ENCODE measurements around the gene OGDH.
A peak's percentile ranks its signal among the peaks of the same experiment; 100 is the strongest.

Gene OGDH

GRCh38 chr7:44637788-44638594, 31.6 kb downstream of the OGDH start:
- peak; percentile 52 to 58 for DNase-seq (ENCODE audit: extremely low read depth in 1 of 2, low read depth in 1 of 2)

DNA sequence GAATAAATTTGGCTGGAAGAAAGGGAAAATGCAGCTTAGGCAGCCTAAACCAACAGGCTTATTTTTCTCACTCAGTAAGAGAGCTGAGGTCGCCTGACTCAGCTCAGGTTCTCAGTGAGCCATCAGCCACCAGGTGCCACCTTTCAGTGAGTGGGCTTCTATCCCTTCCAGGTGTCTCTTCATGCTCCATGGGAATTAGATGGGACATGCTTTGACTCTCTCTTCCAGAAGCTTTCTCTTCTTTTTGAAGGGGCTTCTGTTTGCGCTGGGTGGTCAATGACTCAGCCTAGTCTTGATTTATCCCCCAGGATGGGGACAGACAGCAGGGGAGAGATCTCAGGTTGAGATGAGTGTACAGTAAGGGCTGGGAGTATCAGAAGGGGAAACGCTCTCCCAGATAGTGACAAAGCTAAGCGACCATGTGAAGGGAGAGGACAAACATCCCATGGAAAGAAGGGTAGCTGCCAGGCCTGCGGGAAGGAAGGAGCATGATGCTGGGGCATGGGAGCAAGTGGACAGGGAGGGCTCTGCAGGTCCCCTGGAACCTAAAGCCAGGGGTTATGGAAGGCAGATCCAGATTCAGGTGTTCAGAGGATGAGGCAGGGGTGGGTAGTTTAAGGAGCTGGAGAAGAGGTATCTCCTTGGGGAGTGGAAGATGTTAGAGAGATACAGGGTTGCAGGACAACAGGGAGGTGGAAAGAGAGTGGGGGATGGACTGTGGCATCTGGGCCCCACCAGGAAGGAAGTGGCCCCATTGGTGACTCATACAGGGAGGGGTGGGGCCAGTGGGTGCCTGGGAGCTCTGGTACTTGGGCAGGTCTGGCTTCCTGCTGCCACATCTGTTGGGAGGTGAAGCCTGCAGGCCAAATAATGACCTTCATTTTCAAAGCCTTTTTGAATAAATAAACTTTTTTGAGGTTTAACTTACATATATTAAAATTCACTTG, 32.5 kb downstream of the OGDH start:
- DNase-seq (ENCODE audit: extremely low read depth in 1 of 2, low read depth in 1 of 2), result peak; percentile 52 to 65

- DNase-seq (ENCODE audit: extremely low read depth in 1 of 2, low read depth in 1 of 2), result no peak
These were observed 33.4 kb downstream of the OGDH start for GRCh38 chr7:44639671-44640321.

GRCh38 chr7:44643206-44643605, 36.8 kb downstream of the OGDH start:
- DNase-seq (ENCODE audit: extremely low read depth in 1 of 2, low read depth in 1 of 2), result no peak

DNA sequence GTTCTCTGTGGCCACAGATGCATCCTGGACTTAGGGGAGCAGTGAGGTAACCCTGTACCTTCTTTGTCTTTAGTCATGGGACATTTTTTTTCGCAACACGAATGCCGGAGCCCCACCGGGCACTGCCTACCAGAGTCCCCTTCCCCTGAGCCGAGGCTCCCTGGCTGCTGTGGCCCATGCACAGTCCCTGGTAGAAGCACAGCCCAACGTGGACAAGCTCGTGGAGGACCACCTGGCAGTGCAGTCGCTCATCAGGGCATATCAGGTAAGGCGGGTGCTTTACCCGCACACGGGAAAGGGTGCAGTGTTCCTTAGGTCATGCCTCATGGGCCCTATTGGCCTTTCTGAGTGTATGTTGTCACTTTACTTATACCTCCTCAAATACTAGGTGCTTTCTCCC, 38.8 kb downstream of the OGDH start:
- no peak for DNase-seq (ENCODE audit: extremely low read depth in 1 of 2, low read depth in 1 of 2)

DNA sequence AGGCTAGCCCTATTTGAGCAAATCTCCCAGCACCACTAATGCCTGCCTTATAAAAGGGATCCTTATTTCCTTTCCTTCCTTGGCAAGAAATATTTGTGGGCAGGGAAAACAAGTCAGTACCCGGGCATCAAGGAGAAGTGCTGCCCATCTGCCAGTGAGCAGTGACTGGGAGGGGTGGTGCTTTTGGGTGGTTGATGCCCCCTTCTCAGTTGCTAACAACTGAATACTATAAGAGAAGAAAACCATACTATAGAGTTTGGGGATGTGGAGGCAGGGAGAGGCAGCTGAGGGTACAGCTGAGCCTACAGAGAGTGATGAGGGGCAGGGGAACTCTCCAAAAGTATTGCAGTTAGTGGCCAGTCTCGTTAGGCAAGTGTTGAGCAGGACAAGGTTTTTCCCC, 39.3 kb downstream of the OGDH start:
- DNase-seq (ENCODE audit: extremely low read depth in 1 of 2, low read depth in 1 of 2), result no peak

DNA sequence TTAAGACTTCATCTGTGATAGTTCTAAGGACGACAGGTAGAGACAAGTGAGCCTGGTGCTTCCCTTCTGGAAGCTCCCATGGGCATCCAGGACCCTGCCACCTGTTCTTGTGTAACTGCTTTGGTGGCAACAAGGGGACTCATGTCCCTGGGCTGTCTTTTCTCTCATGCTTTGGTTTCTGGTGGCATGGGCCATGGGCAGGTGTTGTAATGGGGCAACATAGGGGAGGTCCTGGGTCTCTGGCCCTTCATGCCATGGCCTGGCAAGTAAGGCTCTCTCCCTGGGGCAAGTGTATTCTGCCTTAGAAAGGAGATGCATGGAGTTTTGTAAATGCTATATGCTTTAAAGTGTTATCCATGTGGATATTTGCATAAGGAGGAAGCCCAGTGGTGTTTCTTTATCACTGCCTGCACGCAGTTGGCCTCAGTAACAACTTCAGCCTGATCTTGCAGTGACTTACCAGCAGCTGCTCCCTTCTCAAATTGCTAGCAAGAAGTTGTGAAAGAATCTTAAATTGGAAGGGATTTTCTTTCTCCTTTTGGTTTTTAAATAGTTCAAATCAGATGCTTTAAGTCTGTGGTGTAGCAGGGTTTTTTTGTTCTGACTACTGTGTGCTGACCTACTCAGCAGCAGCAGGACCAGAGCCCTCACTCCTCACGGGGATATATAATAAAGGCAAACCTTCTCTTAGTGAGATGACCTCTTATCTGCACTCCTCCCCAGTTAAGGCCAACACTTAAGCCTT, 39.9 kb downstream of the OGDH start:
- no peak for DNase-seq (ENCODE audit: extremely low read depth in 1 of 2, low read depth in 1 of 2)

- DNase-seq (ENCODE audit: extremely low read depth in 1 of 2, low read depth in 1 of 2), result no peak
These were observed 40.7 kb downstream of the OGDH start for GRCh38 chr7:44646921-44647636.

DNA sequence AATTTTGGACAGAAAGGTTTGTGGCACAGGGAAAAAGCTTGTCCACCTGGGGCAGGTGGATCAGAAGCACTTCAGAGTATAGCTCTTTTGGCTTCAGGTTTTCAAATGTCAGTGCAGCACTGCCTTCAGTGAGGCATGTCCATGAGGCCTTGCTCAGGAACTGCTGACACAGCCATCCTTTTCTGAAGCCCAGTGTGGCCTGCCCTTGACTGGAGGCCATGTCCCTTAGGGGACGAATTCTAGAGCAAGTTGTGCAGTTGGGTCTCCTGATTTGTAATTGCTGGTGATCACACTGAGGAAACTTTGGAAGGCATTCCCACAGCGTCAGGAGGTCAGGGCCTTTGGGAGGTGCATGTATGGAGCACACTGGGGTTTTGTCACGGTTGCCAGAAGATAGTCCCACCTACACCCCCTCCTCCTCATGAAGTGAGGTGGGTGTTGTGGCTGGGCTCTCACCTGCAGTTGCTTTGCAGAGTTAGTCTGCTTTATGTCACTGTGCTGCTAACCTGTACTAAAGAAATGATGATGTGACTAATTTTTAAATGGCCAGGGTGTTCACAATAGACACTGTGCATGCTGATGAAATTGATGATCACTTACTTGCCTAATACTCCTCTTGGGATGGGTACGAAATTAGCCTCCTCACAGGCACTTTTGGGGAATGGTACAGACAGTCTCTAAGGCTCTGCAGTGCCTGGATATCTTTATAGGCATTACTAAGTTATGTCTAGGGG, 41.7 kb downstream of the OGDH start:
- no peak for DNase-seq (ENCODE audit: extremely low read depth in 1 of 2, low read depth in 1 of 2)

DNA sequence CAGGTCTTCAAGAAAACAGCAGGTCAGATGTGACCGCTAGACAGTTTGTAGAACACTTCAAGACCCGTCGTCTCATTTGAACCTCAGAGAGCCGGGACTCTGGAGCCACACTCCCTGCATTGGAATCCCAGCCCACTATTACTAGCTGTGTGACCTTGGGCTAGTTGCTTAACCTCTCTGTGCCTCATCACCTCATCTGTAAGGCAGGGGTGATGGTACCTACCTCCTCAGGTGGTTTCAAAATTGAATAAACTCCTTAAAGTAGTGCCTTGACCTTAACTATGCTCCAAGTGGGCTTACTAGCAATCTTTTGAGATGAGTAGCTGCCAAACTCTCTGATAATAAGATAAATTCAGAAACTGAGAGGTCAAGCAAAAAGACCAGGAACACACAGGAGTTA, 43.8 kb downstream of the OGDH start:
- DNase-seq (ENCODE audit: extremely low read depth in 1 of 2, low read depth in 1 of 2), result no peak

- DNase-seq (ENCODE audit: extremely low read depth in 1 of 2, low read depth in 1 of 2), result no peak
These were observed 44.3 kb downstream of the OGDH start for GRCh38 chr7:44650772-44651171.

- no peak for DNase-seq (ENCODE audit: extremely low read depth in 1 of 2, low read depth in 1 of 2)
These were observed 46.1 kb downstream of the OGDH start for GRCh38 chr7:44652535-44652934.

- DNase-seq (ENCODE audit: extremely low read depth in 1 of 2, low read depth in 1 of 2), result no peak
These were observed 47.9 kb downstream of the OGDH start for GRCh38 chr7:44654255-44654796.

DNA sequence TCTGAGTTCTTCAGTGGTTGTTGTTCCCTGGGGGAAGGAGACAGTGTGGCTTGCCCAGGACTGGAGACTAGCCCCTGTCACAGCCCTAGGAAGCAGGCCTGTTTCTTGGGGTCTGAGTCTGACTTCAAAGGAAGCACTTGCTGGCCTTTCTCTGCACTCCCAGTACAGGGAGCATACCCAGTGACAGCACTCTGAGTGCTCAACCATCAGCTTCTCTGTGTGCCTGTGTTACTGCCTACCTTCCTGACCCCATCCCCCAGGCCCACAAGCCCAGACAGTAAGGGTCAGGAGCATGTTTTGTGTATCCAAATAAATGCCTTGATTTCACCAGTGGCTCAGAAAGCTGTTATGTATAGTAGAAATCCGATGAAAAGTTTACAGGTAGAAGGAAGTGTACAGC, 48.9 kb downstream of the OGDH start:
- no peak for DNase-seq (ENCODE audit: extremely low read depth in 1 of 2, low read depth in 1 of 2)

- no peak for DNase-seq (ENCODE audit: extremely low read depth in 1 of 2, low read depth in 1 of 2)
These were observed 52.6 kb downstream of the OGDH start for GRCh38 chr7:44658979-44659378.

GRCh38 chr7:44661233-44661632, 54.8 kb downstream of the OGDH start:
- no peak for DNase-seq (ENCODE audit: extremely low read depth in 1 of 2, low read depth in 1 of 2)

GRCh38 chr7:44664780-44665461, 58.5 kb downstream of the OGDH start:
- no peak for DNase-seq (ENCODE audit: extremely low read depth in 1 of 2, low read depth in 1 of 2)

- no peak for DNase-seq (ENCODE audit: extremely low read depth in 1 of 2, low read depth in 1 of 2)
These were observed 59.2 kb downstream of the OGDH start for GRCh38 chr7:44665531-44666213.
